Fibroblast of villous mesenchyme (primary cell): Measurements from ENCODE around the gene GBA3. TPM values are rescaled to one million over a fixed set of nuclear protein-coding genes. Genes with fewer than 3 reads are reported as not detected.

Source experiments
- DNase-seq: peaks from one replicate; pipeline ENCODE4 v3.0.0-alpha.2; 2010; ENCODE audit warnings: low read depth
- H3K4me3 ChIP-seq: 2 replicates; pipeline ENCODE4 v1.5.1; 2011; ENCODE audit warnings: low read depth, mild to moderate bottlenecking, low read length
- CTCF ChIP-seq: IDR thresholded peaks from 2 replicates; pipeline ENCODE4 v1.5.1; 2012; ENCODE audit warnings: low read depth, mild to moderate bottlenecking, low read length; ENCODE audit not compliant: insufficient read depth
- total RNA-seq: library from RNA; depleted of rRNA; stranded (reverse); fragments of >200 nt; gene quantifications from 2 replicates; pipeline ENCODE4 v1.2.3, GENCODE V29; 2012

The GBA3 gene
- total RNA-seq: not detected in 2 replicates

GRCh38 chr4:22692736-22693135 lies at the start of gene GBA3:
TSS of gene GBA3 (plus strand) at chr4:22692937.
- no peak for DNase-seq

GRCh38 chr4:22643952-22644351 lies 48.8 kb upstream of the GBA3 start:
- no peak overlapping the region for H3K4me3 ChIP-seq
- no peak for DNase-seq
- no peak for TF ChIP-seq CTCF

More at GRCh38 chr4:22692736-22693135, at the start of gene GBA3:
- TF ChIP-seq CTCF: no peak
- H3K4me3 ChIP-seq: no peak within 1 kb of the TSS

- DNase-seq: no peak
These were observed 47.1 kb upstream of the GBA3 start for GRCh38 chr4:22645481-22646182.

GRCh38 chr4:22648996-22649395 lies 43.7 kb upstream of the GBA3 start:
- TF ChIP-seq CTCF: no peak
- DNase-seq: no peak
- no peak overlapping the region for H3K4me3 ChIP-seq

More at GRCh38 chr4:22645481-22646182, 47.1 kb upstream of the GBA3 start:
- H3K4me3 ChIP-seq: no peak overlapping the region
- TF ChIP-seq CTCF: no peak

- no peak overlapping the region for H3K4me3 ChIP-seq
- no peak for TF ChIP-seq CTCF
- no peak for DNase-seq
These were observed 42.0 kb upstream of the GBA3 start for GRCh38 chr4:22650771-22651170.

- no peak overlapping the region for H3K4me3 ChIP-seq
- DNase-seq: no peak
- no peak for TF ChIP-seq CTCF
These were observed 39.0 kb upstream of the GBA3 start for GRCh38 chr4:22653752-22654151.

GRCh38 chr4:22661443-22661842 lies 31.3 kb upstream of the GBA3 start:
- no peak overlapping the region for H3K4me3 ChIP-seq
- peak; percentile 2 for DNase-seq
- TF ChIP-seq CTCF: no peak
